GM10248 (cell line): ENCODE measurements around the gene NNMT.
A peak's percentile ranks its signal among the peaks of the same experiment; 100 is the strongest.

Experiments used
- CTCF ChIA-PET: fragments of 300-600 bp; sonication (Branson Sonifier 250); formaldehyde crosslinking; extraction: SDS; loops from one replicate; lab custom pipeline; 2021; ENCODE audit warnings: antibody characterized with exemption; lab: Yijun Ruan, JAX
- POLR2A ChIA-PET: fragments of 350-650 bp; sonication (Branson Sonifier 250); formaldehyde crosslinking; extraction: SDS; loops from one replicate; lab custom pipeline; 2020; ENCODE audit warnings: antibody characterized with exemption; lab: Yijun Ruan, JAX
- DNase-seq: peaks from one replicate; pipeline ENCODE4 v3.0.0; 2012; ENCODE audit errors: extremely low spot score
- CTCF ChIP-seq: IDR thresholded peaks from 2 replicates; pipeline ENCODE4 v1.5.1; 2012; ENCODE audit warnings: mild to moderate bottlenecking, low read depth; ENCODE audit errors: extremely low read depth, missing control alignments, control extremely low read depth

The NNMT gene

GRCh38 chr11:114343493-114343892 is 47.3 kb downstream of the NNMT start:
- no peak for DNase-seq
- POLR2A ChIA-PET: no interaction called here
- CTCF ChIA-PET: no interaction called here
- no peak for TF ChIP-seq CTCF

- ChIA-PET CTCF (interaction anchor here (1.3 kb wide), 2 partner anchors 9 to 18 kb away, joined by 3 to 4 read pairs; no protein-coding TSS in a partner anchor), POLR2A (no interaction called here)
- no peak for TF ChIP-seq CTCF
- no peak for DNase-seq
Observed at GRCh38 chr11:114344494-114344893, 48.3 kb downstream of the NNMT start.

GRCh38 chr11:114345575-114346222 is 49.5 kb downstream of the NNMT start:
- CTCF ChIA-PET: no interaction called here
- no peak for DNase-seq
- no peak for TF ChIP-seq CTCF
- POLR2A ChIA-PET: no interaction called here

- ChIA-PET CTCF (interaction anchor here (1.0 to 1.8 kb wide), 4 partner anchors 9 to 241 kb away, joined by 3 to 4 read pairs (median 3); no protein-coding TSS in a partner anchor), POLR2A (no interaction called here)
- DNase-seq: no peak
- no peak for TF ChIP-seq CTCF
Observed at GRCh38 chr11:114346709-114347141, 50.5 kb downstream of the NNMT start.

GRCh38 chr11:114348200-114349191 is 52.3 kb downstream of the NNMT start:
- no peak for DNase-seq

More at GRCh38 chr11:114348200-114349191, 52.3 kb downstream of the NNMT start:
- POLR2A ChIA-PET: no interaction called here
- CTCF ChIA-PET: interaction anchor here (1.1 to 1.8 kb wide), 3 partner anchors 8 to 240 kb away, joined by 3 to 4 read pairs (median 3); no protein-coding TSS in a partner anchor
- TF ChIP-seq CTCF: peak; percentile 27
